GM19239 (cell line): ENCODE data around the gene KCNE5.
"Not testable (repeated sequence)": the region's sequence is repeated elsewhere in the genome, so short reads cannot be mapped to it uniquely, and the experiment has no call there.

Experiments
- DNase-seq: peaks from one replicate; pipeline ENCODE4 v3.0.0; 2011; ENCODE audit warnings: low spot score; ENCODE audit not compliant: insufficient read length
- FAIRE-seq: peaks from 2 replicates; lab custom pipeline; 2011; peaks lifted over from hg19 to GRCh38; lab: Jason Lieb, UNC

Gene KCNE5, protein sequence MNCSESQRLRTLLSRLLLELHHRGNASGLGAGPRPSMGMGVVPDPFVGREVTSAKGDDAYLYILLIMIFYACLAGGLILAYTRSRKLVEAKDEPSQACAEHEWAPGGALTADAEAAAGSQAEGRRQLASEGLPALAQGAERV

DNA sequence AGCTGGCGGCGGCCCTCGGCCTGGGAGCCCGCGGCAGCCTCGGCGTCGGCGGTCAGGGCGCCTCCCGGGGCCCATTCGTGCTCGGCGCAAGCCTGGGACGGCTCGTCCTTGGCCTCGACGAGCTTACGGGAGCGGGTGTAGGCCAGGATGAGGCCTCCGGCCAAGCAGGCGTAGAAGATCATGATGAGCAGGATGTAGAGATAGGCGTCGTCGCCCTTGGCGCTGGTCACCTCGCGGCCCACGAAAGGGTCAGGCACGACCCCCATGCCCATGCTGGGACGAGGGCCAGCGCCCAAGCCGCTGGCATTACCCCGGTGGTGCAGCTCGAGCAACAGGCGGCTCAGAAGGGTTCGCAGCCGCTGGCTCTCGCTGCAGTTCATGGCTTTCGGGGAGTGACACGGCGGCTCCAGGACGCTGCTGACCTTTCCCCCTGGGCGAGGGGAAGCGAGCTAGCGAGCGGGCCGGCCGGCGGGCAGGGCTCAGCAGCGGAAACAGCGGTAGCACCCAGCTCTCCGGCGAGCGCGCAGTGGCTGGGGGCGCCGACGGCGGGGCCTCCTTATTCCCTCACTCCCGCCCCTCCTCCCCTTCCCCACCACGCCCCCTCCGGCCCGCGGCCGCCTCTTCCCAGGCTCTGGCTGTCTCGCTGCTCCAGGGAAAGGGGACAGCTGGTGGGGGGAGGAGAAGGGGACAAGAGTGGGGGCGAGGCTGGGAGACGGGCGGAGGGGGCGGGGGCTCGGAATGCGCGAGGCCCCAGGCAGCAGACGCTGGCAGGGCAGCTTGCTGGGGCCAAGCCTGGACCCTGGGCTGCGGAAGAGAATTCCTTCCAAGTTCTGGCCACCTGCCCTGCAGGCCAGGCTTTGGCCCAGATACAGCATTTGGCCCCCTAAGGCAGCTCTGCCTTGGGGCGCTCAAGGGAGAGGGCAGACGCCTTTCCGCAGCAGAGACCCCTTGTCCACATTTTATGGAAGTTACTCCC is at the start of gene KCNE5:
Gene KCNE5, minus strand, starts transcription at position 532 of the 976 bp plus-strand sequence. Its CDS starts 152 bp downstream, at position 380.
- FAIRE-seq (no peak), DNase-seq (no peak)

GRCh38 chrX:109672239-109672638 is 47.3 kb upstream of the KCNE5 start:
- no peak for FAIRE-seq

GRCh38 chrX:109671170-109671569 is 46.2 kb upstream of the KCNE5 start:
- FAIRE-seq = not testable (repeated sequence)

More at GRCh38 chrX:109672239-109672638, 47.3 kb upstream of the KCNE5 start:
- DNase-seq = no peak

GRCh38 chrX:109667986-109668385 is 43.0 kb upstream of the KCNE5 start:
- FAIRE-seq = no peak

More at GRCh38 chrX:109671170-109671569, 46.2 kb upstream of the KCNE5 start:
- not testable (repeated sequence) for DNase-seq

DNA sequence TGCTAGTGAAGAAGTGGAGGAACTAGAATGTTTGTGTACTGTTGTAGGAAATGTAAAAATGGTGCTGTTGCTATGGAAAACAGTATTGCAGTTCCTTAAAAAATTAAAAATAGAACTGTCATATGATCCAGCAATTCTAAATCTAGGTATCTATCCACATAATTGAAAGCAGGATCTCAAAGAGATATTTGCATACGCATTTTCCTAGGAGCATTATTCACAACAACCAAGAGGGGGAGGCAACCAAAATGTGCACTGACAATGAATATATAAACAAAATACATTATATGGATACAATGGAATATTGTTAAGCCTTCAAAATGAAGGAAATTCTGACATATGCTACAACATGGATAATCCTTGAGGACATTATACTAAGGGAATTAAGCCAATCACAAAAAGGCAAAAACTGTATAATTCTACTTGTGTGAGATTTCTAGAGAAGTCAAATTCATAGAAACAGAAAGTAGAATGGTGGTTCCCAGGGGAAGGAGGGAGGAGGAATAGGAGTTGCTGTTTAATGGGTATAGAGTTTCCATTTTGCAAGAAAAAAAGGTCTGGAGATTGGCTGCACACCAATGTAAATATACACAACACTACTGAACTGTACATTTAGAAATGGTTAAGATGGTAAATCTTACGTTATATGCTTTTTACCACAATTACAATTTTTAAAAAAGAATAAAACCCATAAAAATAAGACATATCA is 35.6 kb upstream of the KCNE5 start:
- DNase-seq = no peak
- FAIRE-seq = peak; percentile 78

More at GRCh38 chrX:109667986-109668385, 43.0 kb upstream of the KCNE5 start:
- no peak for DNase-seq

GRCh38 chrX:109658391-109658790 is 33.4 kb upstream of the KCNE5 start:
- no peak for FAIRE-seq
- no peak for DNase-seq

GRCh38 chrX:109657364-109657763 is 32.4 kb upstream of the KCNE5 start:
- DNase-seq, FAIRE-seq: not testable (repeated sequence)

GRCh38 chrX:109656774-109657173 is 31.8 kb upstream of the KCNE5 start:
- no peak for DNase-seq
- no peak for FAIRE-seq

GRCh38 chrX:109655502-109656201 is 30.7 kb upstream of the KCNE5 start:
- no peak for FAIRE-seq
- DNase-seq = no peak

DNA sequence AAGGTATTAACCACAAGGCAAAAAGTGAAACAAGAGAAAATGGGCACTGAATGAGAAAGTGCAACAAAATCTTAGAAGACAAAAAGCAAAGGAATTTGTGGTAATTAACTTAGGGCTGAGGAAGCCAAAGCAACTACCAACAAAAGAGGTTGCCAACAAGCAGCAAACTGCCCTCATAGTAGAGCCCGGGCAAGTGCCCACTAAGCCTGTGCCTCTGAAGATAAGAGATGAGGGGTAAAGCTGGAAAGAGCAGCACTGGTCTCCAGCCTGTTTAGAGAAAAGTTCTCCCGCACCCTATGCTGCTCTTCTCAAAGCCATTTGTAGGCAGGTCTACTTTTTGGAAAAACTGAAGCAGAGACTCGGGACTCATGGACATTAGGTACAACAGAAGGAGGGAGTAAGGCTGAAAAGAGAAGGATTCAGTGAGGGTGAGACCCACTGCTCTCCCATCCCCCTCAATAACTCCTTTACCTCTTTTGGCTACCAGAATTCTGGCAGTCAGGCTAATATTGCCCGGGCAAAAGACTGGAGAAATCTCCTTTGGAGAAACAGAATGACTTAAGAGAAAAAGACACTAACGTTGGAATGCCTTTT is 29.6 kb upstream of the KCNE5 start:
- no peak for FAIRE-seq
- DNase-seq = no peak

DNA sequence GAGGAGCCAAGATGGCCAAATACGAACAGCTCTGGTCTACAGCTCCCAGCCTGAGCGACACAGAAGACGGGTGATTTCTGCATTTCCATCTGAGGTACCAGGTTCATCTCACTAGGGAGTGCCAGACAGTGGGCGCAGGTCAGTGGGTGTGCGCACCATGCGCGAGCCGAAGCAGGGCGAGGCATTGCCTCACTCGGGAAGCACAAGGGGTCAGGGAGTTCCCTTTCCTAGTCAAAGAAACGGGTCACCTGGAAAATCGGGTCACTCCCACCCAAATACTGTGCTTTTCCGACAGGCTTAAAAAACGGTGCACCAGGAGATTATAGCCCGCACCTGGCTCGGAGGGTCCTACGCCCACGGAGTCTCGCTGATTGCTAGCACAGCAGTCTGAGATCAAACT is 19.7 kb upstream of the KCNE5 start:
- DNase-seq, FAIRE-seq: not testable (repeated sequence)

DNA sequence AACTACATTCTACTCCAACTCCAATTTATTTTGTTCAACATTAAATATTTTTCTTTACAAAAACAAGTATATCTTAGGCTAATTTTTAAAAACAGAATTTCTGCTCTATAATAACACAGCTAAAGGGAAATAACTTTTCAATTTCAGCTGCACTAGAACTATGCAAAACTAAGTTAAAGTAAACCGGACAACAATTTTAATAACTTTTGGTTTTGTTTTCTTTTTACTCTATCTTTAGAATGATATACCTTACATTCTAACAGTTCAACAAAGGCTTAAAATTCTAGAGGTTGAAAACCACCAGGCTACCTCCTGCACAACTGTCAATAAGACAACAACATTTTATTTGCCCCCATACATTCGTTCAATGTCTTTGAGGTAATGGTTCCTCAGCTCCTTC is 18.7 kb upstream of the KCNE5 start:
- no peak for DNase-seq
- FAIRE-seq = no peak

- DNase-seq = no peak
- no peak for FAIRE-seq
Measured at GRCh38 chrX:109638158-109638557, 13.2 kb upstream of the KCNE5 start.

GRCh38 chrX:109637477-109637876 is 12.5 kb upstream of the KCNE5 start:
- DNase-seq, FAIRE-seq: not testable (repeated sequence)

- FAIRE-seq = peak; percentile 78
Measured at GRCh38 chrX:109635146-109635545, 10.2 kb upstream of the KCNE5 start.

GRCh38 chrX:109632906-109633504 is 8.0 kb upstream of the KCNE5 start:
- no peak for DNase-seq
- FAIRE-seq = no peak

More at GRCh38 chrX:109635146-109635545, 10.2 kb upstream of the KCNE5 start:
- DNase-seq = no peak

DNA sequence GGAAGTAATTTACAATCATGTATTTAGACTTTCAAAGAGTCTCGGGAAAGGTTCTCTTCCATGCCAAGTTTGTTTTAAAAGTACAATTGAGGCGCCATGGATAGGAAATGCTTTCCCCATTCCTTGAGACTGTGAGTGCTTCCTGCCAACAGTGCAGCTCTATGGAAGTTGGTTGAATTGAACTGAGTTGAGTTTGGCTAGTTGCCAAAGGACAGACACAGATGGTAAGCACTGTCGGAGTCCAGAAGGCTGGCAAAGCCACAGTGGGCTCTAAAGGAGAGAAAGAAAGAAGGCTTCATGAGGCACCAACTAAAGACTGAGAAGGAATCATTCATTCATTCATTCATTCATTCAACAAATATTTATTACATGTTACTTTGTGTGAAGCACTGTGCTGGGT is 4.3 kb upstream of the KCNE5 start:
- DNase-seq = no peak
- no peak for FAIRE-seq

GRCh38 chrX:109626637-109627036 is 1.7 kb upstream of the KCNE5 start:
- no peak for FAIRE-seq
- no peak for DNase-seq

- FAIRE-seq = no peak
- no peak for DNase-seq
Measured at GRCh38 chrX:109623997-109624396, 975 bp downstream of the KCNE5 start.
